Activated CD4-positive, alpha-beta T cell treated with anti-CD3 and anti-CD28 coated beads, Interleukin-2, amount 10 ng/mL, durations not matched to agents 7 days and 5 days (primary cell): ENCODE data around the gene EFNA5. TPM values are rescaled to one million over a fixed set of nuclear protein-coding genes. Genes with fewer than 3 reads are reported as not detected.

ENCODE experiments used
- CTCF ChIA-PET: fragments of 350-600 bp; sonication (Branson Sonifier 250); formaldehyde crosslinking; loops from one replicate; lab custom pipeline; 2021; ENCODE audit warnings: antibody characterized with exemption; lab: Charles Lee
- POLR2A ChIA-PET: fragments of 350-600 bp; sonication (Branson Sonifier 250); formaldehyde crosslinking; loops from one replicate; lab custom pipeline; 2021; ENCODE audit warnings: antibody characterized with exemption; lab: Charles Lee
- DNase-seq: peaks from one replicate; pipeline ENCODE4 v3.0.0-alpha.2; 2020
- H3K27ac Mint-ChIP-seq: one replicate; pipeline ENCODE4 v1.8.0; 2021; ENCODE audit warnings: mild to moderate bottlenecking, moderate library complexity, mixed read lengths
- H3K27me3 Mint-ChIP-seq: one replicate; pipeline ENCODE4 v1.8.0; 2021; ENCODE audit warnings: mixed read lengths
- H3K36me3 Mint-ChIP-seq: one replicate; pipeline ENCODE4 v1.8.0; 2021; ENCODE audit warnings: low read depth, mixed read lengths
- H3K4me1 Mint-ChIP-seq: one replicate; pipeline ENCODE4 v1.8.0; 2021; ENCODE audit warnings: mixed read lengths
- H3K4me3 Mint-ChIP-seq: one replicate; pipeline ENCODE4 v1.8.0; 2021; ENCODE audit warnings: mild to moderate bottlenecking, moderate library complexity, mixed read lengths
- H3K9me3 Mint-ChIP-seq: one replicate; pipeline ENCODE4 v1.8.0; 2021; ENCODE audit warnings: mixed read lengths
- total RNA-seq, 2 experiments: library from RNA; stranded (reverse); gene quantifications; one replicate each; pipeline ENCODE4 v1.2.3, GENCODE V29; 2021

EFNA5 gene
- total RNA-seq, 2 experiments from 2014 or later: not detected

DNA sequence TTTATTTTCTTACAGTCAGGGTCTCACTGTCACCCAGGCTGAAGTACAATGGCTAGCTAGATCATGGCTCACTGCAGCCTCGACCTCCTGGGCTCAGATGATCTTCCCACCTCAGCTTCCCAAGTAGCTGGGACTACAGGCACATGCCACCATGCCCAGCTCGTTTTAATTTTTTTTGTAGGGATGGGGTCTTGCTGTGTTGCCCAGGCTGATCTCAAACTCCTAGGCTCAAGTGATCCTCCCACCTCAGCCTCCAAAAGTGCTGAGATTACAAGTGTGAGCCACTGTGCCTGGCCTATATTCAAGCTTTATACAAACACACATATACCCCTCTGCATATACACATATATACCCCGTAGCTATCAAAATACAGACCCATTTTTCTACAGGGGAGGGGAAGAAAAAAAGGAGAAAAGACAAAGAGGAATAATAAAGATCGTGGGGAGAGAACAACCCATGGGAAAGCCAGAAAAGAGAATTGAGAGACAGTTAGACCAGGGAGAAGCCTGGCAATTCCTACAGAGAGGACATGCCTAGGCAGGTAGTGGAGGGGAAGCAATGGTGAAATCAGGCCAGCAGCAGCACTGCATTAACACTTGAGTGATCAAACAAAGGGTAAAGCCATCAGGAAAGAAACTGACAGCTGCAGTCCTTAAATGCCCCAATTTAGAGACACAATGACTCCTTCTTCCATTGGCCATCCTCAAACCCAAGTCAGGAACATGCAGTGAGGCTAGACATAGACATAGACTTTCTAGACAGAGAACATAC is 102.7 kb downstream of the EFNA5 start:
- H3K27ac Mint-ChIP-seq: no peak overlapping the region
- peaks cover 18% of the 10 kb centered on the region for H3K4me1 Mint-ChIP-seq
- H3K36me3 Mint-ChIP-seq: no peaks in the 10 kb centered on the region
- no peak for DNase-seq
- H3K4me3 Mint-ChIP-seq: no peak overlapping the region
- ChIA-PET POLR2A (no interaction called here), CTCF (no interaction called here)
- peaks cover 15% of the 10 kb centered on the region for H3K27me3 Mint-ChIP-seq
- H3K9me3 Mint-ChIP-seq: no peaks in the 10 kb centered on the region

DNA sequence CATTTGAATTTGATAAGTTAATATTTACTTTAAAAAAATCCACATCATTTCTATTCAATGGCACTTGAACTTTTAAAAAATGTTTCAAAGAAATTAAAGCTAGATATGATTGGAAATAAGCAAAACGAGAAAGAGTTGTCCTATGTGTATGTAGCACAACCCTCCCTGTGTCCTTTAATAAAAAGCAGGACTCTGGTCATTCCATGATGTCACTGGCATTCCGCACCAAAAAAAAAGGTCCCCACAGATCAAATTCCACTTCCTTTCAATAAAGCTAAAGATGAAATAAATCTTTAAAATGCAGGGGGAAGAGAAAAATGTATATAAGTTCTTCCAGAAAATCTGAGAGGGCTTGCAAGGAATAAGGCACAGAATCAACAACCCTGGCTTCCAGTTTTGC is 103.8 kb downstream of the EFNA5 start:
- Mint-ChIP-seq H3K4me1 (peaks cover 16% of the 10 kb centered on the region), H3K4me3 (no peak overlapping the region), H3K27ac (no peak overlapping the region), H3K9me3 (no peaks in the 10 kb centered on the region), H3K36me3 (no peaks in the 10 kb centered on the region), H3K27me3 (peaks cover 11% of the 10 kb centered on the region)
- ChIA-PET CTCF (no interaction called here), POLR2A (no interaction called here)
- no peak for DNase-seq

DNA sequence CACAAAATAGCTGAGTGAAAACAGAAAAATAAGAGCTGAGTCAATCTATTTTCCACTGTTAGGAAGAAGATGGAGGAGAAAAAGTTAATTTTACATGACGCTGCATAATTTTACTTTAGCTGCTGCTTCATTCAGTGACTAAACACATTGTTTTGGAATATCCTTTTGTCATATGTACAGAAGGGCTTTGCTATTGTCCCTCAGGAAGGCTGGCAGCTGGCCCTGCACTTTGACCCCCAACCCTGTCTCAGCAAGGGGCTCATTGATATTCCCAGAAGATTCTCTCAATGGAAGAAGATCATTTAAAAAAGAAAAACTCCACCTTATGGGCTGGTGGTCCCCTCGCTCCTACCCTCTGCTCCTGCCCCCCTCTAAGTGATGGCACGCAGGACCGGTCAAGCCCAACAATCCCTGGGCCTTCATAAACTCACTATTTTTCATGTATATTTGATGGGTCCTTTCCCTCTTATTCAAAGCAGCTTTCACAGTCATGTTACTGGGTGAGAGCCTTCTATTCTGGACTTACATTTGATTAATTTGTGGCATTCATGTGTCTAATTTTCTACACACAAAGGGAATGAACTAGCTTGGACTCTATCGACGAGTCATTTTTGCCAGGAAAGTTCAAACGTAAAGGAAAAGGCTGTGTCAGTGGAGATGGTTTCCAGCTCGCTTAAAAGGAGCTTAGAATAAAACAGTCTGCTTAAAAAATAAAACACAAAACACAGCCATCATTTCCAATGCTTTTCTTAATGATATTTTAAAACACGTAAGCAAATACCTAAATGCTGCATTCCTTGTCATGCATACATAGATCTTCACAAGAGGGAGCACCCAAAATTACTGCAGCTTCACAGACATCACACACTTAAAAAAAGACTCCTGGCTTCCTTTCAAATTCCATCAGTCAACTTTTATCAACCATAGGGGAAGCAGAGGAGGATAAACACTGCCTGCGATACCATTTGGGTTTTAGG is 104.7 kb downstream of the EFNA5 start:
- H3K27me3 Mint-ChIP-seq: peaks cover 11% of the 10 kb centered on the region
- H3K4me1 Mint-ChIP-seq: peaks cover 7% of the 10 kb centered on the region
- no peaks in the 10 kb centered on the region for H3K9me3 Mint-ChIP-seq
- POLR2A ChIA-PET: no interaction called here
- H3K27ac Mint-ChIP-seq: no peak overlapping the region
- CTCF ChIA-PET: no interaction called here
- H3K4me3 Mint-ChIP-seq: no peak overlapping the region
- DNase-seq: no peak
- H3K36me3 Mint-ChIP-seq: no peaks in the 10 kb centered on the region

DNA sequence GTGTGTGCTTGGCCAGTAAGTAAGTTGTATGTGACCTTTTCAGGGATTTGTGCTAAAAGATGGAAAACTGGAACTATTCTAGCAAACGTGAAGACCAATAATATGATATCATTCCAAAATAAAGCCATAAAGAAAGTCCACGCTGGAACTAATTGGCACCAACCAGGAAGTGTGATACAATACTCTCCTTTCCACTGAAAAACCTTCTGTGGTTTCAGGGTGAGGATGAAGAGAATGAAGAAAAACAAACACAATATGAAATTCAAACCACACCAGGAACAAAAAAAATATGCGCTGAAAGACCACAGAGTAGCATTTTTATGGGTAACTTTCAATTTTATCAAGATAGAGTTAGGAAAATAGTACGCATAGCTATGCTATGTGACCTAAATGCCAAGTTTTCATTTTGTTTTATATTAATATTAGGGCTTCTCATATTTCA is 105.8 kb downstream of the EFNA5 start:
- CTCF ChIA-PET: no interaction called here

DNA sequence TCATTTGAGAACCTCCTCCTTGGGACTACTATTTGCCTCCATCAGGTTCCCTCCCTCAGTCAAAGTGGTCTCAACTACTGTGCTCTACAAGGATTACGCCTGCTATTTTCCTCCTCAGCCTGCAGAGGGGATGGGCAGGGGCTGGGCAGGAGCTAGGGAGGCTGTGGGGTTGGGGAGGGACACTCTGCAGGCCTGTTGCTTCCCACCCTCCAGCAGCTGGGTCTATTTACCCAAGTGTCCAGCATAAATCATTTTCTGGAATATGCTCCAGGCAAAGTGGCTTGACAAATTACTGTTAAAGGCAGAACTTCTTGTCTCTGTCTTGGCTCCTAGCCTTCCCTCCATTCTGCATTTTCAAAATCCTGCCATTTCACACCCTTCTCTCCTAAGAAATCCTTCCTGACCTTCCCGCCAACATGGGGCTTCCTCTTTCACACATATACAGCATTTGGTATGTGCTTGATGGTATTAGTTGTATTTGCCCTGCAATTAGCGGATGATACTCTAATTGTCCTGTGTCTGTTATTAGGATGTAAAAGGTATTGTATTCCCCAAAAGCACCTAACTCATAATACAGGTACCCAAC is 106.7 kb downstream of the EFNA5 start:
- Mint-ChIP-seq H3K4me3 (no peak overlapping the region), H3K27ac (no peak overlapping the region), H3K27me3 (peaks cover 11% of the 10 kb centered on the region), H3K4me1 (no peaks in the 10 kb centered on the region), H3K36me3 (no peaks in the 10 kb centered on the region), H3K9me3 (no peaks in the 10 kb centered on the region)
- DNase-seq: no peak
- ChIA-PET POLR2A (no interaction called here), CTCF (interaction anchor here (1.2 kb wide), 1 partner anchor 8 kb away, joined by 3 read pairs; no protein-coding TSS in a partner anchor)

More for the DNA sequence above, 105.8 kb downstream of the EFNA5 start:
- Mint-ChIP-seq H3K4me3 (no peak overlapping the region), H3K4me1 (no peaks in the 10 kb centered on the region), H3K9me3 (no peaks in the 10 kb centered on the region), H3K27ac (no peak overlapping the region), H3K27me3 (peaks cover 11% of the 10 kb centered on the region), H3K36me3 (no peaks in the 10 kb centered on the region)
- DNase-seq: no peak
- POLR2A ChIA-PET: no interaction called here

DNA sequence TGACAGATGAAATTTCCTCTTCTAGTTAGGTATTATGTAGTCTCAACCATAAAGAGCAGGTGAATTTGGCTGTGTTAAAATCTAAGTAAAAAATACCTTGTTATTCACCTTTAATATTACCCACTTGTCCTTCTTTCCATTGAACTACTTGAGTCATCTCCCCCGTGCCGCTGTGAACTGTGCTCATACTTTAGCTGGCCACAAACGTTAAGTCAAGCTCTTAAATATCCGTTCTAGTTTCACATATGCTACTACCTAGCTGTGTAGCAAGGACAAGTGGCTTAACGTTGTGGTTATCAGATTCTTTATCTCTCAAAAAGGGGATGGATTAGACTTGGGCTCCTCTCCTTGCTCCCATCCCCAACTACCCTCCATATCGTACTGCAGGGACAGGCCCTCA is 110.4 kb downstream of the EFNA5 start:
- POLR2A ChIA-PET: no interaction called here
- CTCF ChIA-PET: no interaction called here
- peaks cover 12% of the 10 kb centered on the region for H3K27me3 Mint-ChIP-seq
- H3K36me3 Mint-ChIP-seq: no peaks in the 10 kb centered on the region
- H3K9me3 Mint-ChIP-seq: no peaks in the 10 kb centered on the region
- no peaks in the 10 kb centered on the region for H3K4me1 Mint-ChIP-seq
- no peak for DNase-seq
- no peak overlapping the region for H3K27ac Mint-ChIP-seq
- no peak overlapping the region for H3K4me3 Mint-ChIP-seq

DNA sequence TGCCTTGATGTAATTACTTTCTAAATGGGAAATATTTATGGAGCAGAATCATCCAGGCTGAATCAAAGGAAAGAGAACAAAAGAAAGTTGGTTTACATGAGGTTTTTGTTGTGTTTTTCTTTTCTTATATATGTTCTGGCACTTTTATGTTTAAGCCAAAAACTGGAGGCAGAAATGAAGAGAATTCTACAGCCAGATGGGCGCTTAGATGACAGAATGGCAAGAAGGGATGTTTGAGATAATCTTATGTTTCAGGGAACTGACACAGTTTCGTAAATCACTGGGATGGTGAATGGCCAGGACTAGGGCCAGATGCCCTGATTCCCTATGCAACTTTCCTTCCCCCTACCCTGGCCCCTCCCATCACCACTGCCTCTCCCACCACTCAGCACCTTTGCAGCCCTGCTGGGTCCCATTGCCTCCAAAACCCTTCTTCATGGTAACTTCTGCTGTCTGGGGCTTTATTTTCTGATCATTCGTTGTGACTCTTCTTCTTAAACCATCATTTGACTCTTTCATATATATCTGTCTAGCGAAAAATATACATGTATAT is 111.8 kb downstream of the EFNA5 start:
- Mint-ChIP-seq H3K4me1 (no peaks in the 10 kb centered on the region), H3K36me3 (no peaks in the 10 kb centered on the region), H3K27me3 (peaks cover 12% of the 10 kb centered on the region), H3K27ac (no peak overlapping the region), H3K4me3 (no peak overlapping the region), H3K9me3 (no peaks in the 10 kb centered on the region)
- ChIA-PET CTCF (no interaction called here), POLR2A (no interaction called here)
- no peak for DNase-seq

DNA sequence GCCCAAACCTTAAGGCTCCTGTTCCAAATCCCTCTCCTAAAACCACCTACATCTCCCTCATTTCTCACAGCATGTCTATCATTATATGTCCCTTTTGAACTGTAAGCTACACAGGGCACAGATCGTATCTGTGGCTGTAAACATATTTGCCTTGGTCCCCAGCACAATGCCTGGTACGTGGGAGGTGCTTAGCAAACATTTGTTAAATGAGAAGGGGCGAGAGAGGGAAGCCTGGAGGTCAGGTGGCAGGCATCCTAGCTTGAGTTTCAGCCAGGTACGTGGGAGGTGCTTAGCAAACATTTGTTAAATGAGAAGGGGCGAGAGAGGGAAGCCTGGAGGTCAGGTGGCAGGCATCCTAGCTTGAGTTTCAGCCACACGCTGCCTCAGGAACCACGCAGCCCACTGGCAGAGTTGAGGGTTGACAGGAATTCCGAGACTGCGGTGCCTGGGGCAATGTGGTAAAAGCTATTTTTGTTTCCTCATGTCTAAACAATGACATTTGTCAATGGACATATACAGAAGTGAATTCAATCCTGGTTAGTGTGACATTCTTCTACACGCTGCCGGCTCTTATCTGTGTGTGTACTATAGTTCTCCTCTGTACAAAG is 113.6 kb downstream of the EFNA5 start:
- ChIA-PET POLR2A (no interaction called here), CTCF (interaction anchor here (0.6 kb wide), 1 partner anchor 114 kb away, joined by 6 read pairs; no protein-coding TSS in a partner anchor)
- H3K27ac Mint-ChIP-seq: no peak overlapping the region
- no peaks in the 10 kb centered on the region for H3K4me1 Mint-ChIP-seq
- no peak for DNase-seq
- H3K9me3 Mint-ChIP-seq: no peaks in the 10 kb centered on the region
- no peak overlapping the region for H3K4me3 Mint-ChIP-seq
- H3K36me3 Mint-ChIP-seq: no peaks in the 10 kb centered on the region
- H3K27me3 Mint-ChIP-seq: peaks cover 13% of the 10 kb centered on the region

DNA sequence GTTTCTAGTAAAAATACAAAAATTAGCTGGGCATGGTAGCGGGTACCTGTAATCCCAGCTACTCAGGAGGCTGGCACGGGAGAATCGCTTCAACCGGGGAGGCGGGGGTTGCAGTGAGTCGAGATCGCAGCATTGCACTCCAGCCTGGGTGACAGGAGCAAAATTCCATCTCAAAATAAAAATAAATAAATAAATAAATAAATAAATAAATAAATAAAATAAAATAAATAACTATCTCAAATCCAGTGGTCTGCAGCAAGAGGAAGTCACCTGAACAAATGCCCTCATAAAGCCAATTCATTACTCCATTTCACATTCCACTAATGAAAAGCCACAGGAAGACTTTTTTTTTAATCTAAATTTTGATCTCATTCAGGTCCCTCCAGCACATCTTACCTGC is 114.2 kb downstream of the EFNA5 start:
- Mint-ChIP-seq H3K4me3 (no peak overlapping the region), H3K4me1 (no peaks in the 10 kb centered on the region), H3K27me3 (peaks cover 13% of the 10 kb centered on the region), H3K36me3 (no peaks in the 10 kb centered on the region), H3K9me3 (no peaks in the 10 kb centered on the region), H3K27ac (no peak overlapping the region)
- no peak for DNase-seq
- POLR2A ChIA-PET: no interaction called here
- CTCF ChIA-PET: interaction anchor here (2.1 kb wide), 1 partner anchor 16 kb away, joined by 8 read pairs; no protein-coding TSS in a partner anchor

DNA sequence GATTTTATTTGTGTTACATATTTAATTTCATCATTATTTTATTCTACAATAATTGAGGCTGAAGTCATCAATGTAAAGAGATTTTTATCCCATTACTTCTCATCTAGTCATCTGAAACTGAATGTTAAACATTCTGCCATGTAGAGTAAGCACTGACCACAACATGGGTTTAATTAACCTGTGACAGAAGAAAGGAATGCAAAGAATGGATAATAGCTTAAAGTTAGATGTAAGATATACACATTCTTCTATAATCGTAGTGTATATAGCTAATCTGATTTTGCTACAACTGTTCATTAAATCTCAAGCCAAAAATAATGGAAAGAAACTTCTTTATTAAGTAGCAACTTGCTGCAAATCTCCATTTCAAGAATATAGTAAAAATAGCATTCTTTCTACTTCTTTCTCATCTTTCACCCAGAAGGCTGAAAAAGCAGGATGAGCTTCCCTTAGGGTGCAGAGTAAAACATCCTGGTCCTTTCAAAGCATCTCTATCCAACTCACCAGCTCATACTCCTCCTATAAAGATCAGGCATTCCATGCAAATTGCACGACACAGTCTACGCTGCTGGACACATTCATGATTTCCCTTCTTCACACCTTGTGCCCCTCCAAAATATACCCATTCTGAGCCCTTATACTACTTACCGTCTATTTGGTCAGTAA is 115.2 kb downstream of the EFNA5 start:
- CTCF ChIA-PET: interaction anchor here (2.1 kb wide), 1 partner anchor 17 kb away, joined by 8 read pairs; no protein-coding TSS in a partner anchor
- no peaks in the 10 kb centered on the region for H3K36me3 Mint-ChIP-seq
- H3K9me3 Mint-ChIP-seq: no peaks in the 10 kb centered on the region
- peaks cover 17% of the 10 kb centered on the region for H3K27me3 Mint-ChIP-seq
- DNase-seq: no peak
- no peak overlapping the region for H3K27ac Mint-ChIP-seq
- POLR2A ChIA-PET: no interaction called here
- H3K4me3 Mint-ChIP-seq: no peak overlapping the region
- no peaks in the 10 kb centered on the region for H3K4me1 Mint-ChIP-seq

DNA sequence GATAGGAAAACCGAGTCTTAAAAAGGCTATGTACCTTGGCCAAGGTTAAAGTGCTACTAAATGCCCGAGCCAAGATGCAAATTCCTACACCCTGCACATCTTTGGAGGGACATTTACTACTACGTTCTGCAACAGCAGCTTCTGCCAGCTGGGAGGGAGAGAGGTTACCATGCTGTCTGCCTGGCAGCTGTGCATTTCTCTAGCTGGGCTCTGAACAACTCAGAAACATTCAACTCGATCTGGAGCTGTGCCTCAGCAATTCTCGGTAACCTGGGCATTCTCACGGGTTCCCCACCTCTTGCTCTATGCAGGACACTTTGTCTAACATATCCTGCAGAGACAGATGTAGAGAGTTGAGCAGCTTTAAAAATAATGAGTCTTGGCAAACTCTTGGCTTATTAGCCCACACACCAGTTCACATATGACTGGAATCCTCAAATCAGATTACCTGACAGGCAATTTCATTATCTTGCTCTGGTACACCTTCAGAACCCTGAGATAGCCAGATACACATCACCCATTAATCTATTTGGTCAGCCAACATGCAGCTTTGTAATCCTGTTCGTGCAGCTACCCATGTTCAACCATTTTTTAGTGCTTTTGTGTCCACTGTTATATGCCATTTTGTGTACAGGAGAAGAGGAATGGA is 115.8 kb downstream of the EFNA5 start:
- DNase-seq: no peak
- POLR2A ChIA-PET: no interaction called here
- CTCF ChIA-PET: interaction anchor here (2.1 kb wide), 1 partner anchor 17 kb away, joined by 8 read pairs; no protein-coding TSS in a partner anchor
- H3K4me3 Mint-ChIP-seq: no peak overlapping the region
- H3K27me3 Mint-ChIP-seq: peaks cover 17% of the 10 kb centered on the region
- H3K27ac Mint-ChIP-seq: no peak overlapping the region
- H3K9me3 Mint-ChIP-seq: no peaks in the 10 kb centered on the region
- H3K4me1 Mint-ChIP-seq: no peaks in the 10 kb centered on the region
- H3K36me3 Mint-ChIP-seq: no peaks in the 10 kb centered on the region
